H1 (cell line): Measurements from ENCODE around the gene KNCN.

Experiments used
- EP300 ChIP-seq, 2 experiments: IDR thresholded peaks; 1 replicate in 1 of 2; 2 replicates in 1 of 2; pipeline ENCODE4 v1.6.1; 2011 to 2012; ENCODE audit warnings: low read depth in 2 of 2, low read length in 2 of 2, mild to moderate bottlenecking in 2 of 2, borderline replicate concordance in 1 of 2, inconsistent platforms in 1 of 2, moderate library complexity in 1 of 2
- JUN ChIP-seq: IDR thresholded peaks from 2 replicates; pipeline ENCODE4 v1.6.1; 2011; ENCODE audit warnings: low read depth, mild to moderate bottlenecking, improper control_type of control experiment, low read length
- NANOG ChIP-seq: IDR thresholded peaks from 2 replicates; pipeline ENCODE4 v1.6.1; 2011; ENCODE audit warnings: low read length, low read depth, mild to moderate bottlenecking, inconsistent platforms; ENCODE audit not compliant: insufficient read depth, poor library complexity, severe bottlenecking
- POLR2A ChIP-seq, 2 experiments: IDR thresholded peaks; 1 replicate in 1 of 2; 2 replicates in 1 of 2; pipeline ENCODE4 v1.6.1; 2011; ENCODE audit warnings: low read depth in 2 of 2, low read length in 2 of 2, mild to moderate bottlenecking in 2 of 2; ENCODE audit errors: control extremely low read depth in 1 of 2
- RBBP5 ChIP-seq: IDR thresholded peaks from 2 replicates; pipeline ENCODE4 v1.7.1; 2012; ENCODE audit warnings: low read depth, mild to moderate bottlenecking, inconsistent platforms, low read length, moderate library complexity, borderline replicate concordance
- SRF ChIP-seq: IDR thresholded peaks from 2 replicates; pipeline ENCODE4 v1.6.1; 2011; ENCODE audit warnings: mild to moderate bottlenecking, low read depth, low read length, moderate library complexity
- TCF12 ChIP-seq: IDR thresholded peaks from 2 replicates; pipeline ENCODE4 v1.6.1; 2011; ENCODE audit warnings: low read depth, mild to moderate bottlenecking, low read length
- TF ChIP-seq, protein P1 (sequence below), 3 experiments: IDR thresholded peaks; 1 replicate in 2 of 3; 2 replicates in 1 of 3; pipeline versions ENCODE4 v1.5.1 to v1.6.1; 2011; ENCODE audit warnings: low read length in 3 of 3, mild to moderate bottlenecking in 3 of 3, inconsistent platforms in 2 of 3, low read depth in 1 of 3, moderate library complexity in 1 of 3; ENCODE audit not compliant: insufficient read depth in 1 of 3; ENCODE audit errors: control extremely low read depth in 1 of 3

DNA sequence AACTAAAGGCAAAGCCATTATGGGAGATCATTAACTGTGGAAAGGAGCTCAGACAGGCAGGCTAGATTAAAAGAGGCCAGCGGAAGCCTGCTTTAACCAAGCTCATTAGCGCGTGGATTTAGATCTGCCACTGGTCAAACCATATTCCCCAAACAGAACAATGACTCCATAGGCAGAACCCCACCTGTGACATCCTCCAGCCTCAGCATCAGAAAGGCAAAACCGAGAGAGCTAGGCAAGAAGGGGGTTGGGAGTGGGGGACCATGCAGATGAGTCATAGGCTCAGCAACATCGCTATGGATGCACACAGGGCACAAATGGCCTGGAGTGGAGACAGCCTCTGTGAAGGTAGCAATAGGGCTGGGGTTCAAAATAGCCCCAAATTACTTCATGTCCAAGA, 32.0 kb upstream of the KNCN start:
- TF ChIP-seq EP300 (IDR thresholded peaks at IDR 0.05; ENCODE audit: borderline replicate concordance in 1 of 2, low read depth in 2 of 2, low read length in 2 of 2), result no peak
- TF ChIP-seq NANOG, result no peak
- TF ChIP-seq, protein P1, sequence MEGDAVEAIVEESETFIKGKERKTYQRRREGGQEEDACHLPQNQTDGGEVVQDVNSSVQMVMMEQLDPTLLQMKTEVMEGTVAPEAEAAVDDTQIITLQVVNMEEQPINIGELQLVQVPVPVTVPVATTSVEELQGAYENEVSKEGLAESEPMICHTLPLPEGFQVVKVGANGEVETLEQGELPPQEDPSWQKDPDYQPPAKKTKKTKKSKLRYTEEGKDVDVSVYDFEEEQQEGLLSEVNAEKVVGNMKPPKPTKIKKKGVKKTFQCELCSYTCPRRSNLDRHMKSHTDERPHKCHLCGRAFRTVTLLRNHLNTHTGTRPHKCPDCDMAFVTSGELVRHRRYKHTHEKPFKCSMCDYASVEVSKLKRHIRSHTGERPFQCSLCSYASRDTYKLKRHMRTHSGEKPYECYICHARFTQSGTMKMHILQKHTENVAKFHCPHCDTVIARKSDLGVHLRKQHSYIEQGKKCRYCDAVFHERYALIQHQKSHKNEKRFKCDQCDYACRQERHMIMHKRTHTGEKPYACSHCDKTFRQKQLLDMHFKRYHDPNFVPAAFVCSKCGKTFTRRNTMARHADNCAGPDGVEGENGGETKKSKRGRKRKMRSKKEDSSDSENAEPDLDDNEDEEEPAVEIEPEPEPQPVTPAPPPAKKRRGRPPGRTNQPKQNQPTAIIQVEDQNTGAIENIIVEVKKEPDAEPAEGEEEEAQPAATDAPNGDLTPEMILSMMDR (IDR thresholded peaks at IDR 0.05; ENCODE audit: control extremely low read depth in 1 of 3, insufficient read depth in 1 of 3, low read depth in 1 of 3, low read length in 3 of 3), result no peak
- TF ChIP-seq POLR2A (IDR thresholded peaks at IDR 0.05; ENCODE audit: control extremely low read depth in 1 of 2, low read depth in 2 of 2, low read length in 2 of 2), result no peak
- TF ChIP-seq RBBP5, result no peak
- TF ChIP-seq SRF, result no peak
- no peak for TF ChIP-seq JUN
- TF ChIP-seq TCF12, result no peak
